Right lobe of liver (tissue), 4 donors: Measurements from ENCODE around the gene LRRC43.

Experiments used
- CTCF ChIP-seq, 4 donors: fragments of 200-600 bp in 3 of 4; fragments of 450-650 bp in 1 of 4; IDR thresholded peaks; one replicate each; pipeline versions ENCODE4 v1.5.1 to v1.8.0; 2016 to 2022; ENCODE audit warnings: antibody characterized with exemption in 4 of 4, mild to moderate bottlenecking in 2 of 4
- POLR2A ChIP-seq: fragments of 450-650 bp; IDR thresholded peaks from one replicate; pipeline ENCODE4 v1.6.1; 2017; ENCODE audit warnings: antibody characterized with exemption, mild to moderate bottlenecking
- donor health status: DM: no; HTN: no; CAD: no.
- donor health status: DM: no; HTN: no; CAD: no.
- donor health status: DM: no; HTN: yes; CAD: no.

GRCh38 chr12:122185079-122185478 is 2.2 kb downstream of the LRRC43 start:
- TF ChIP-seq CTCF (IDR thresholded peaks at IDR 0.05) (no peak), POLR2A (no peak)
